NCI-H345 treated with DMSO at 0.1 percent for 48 hours (cell line): ENCODE measurements around the gene STRIP1.

Experiments used
- DNase-seq: peaks from one replicate; lab custom pipeline; 2025; ENCODE audit not compliant: unreplicated experiment; lab: John Stamatoyannopoulos, UW

The STRIP1 gene

GRCh38 chr1:110050602-110051261 lies 16.3 kb downstream of the STRIP1 start:
- DNase-seq = no peak

GRCh38 chr1:110051262-110051648 lies 16.8 kb downstream of the STRIP1 start:
- DNase-seq = no peak

- DNase-seq = no peak
Observed at GRCh38 chr1:110053552-110054428, 19.4 kb downstream of the STRIP1 start.

GRCh38 chr1:110055493-110056284 lies 21.3 kb downstream of the STRIP1 start:
- DNase-seq = no peak

- no peak for DNase-seq
Observed at GRCh38 chr1:110056285-110056683, 21.9 kb downstream of the STRIP1 start.

GRCh38 chr1:110056776-110057175 lies 22.4 kb downstream of the STRIP1 start:
- no peak for DNase-seq

- DNase-seq = no peak
Observed at GRCh38 chr1:110057963-110058518, 23.6 kb downstream of the STRIP1 start.

- DNase-seq = no peak
Observed at GRCh38 chr1:110058591-110058990, 24.2 kb downstream of the STRIP1 start.

GRCh38 chr1:110059133-110059863 lies 24.9 kb downstream of the STRIP1 start:
- no peak for DNase-seq

GRCh38 chr1:110060034-110060661 lies 25.7 kb downstream of the STRIP1 start:
- DNase-seq = no peak

GRCh38 chr1:110060662-110061060 lies 26.2 kb downstream of the STRIP1 start:
- no peak for DNase-seq

GRCh38 chr1:110061341-110061740 lies 26.9 kb downstream of the STRIP1 start:
- no peak for DNase-seq

GRCh38 chr1:110062612-110063011 lies 28.2 kb downstream of the STRIP1 start:
- DNase-seq = no peak

- no peak for DNase-seq
Observed at GRCh38 chr1:110063781-110064180, 29.4 kb downstream of the STRIP1 start.

- no peak for DNase-seq
Observed at GRCh38 chr1:110064576-110065337, 30.3 kb downstream of the STRIP1 start.

GRCh38 chr1:110065841-110066240 lies 31.4 kb downstream of the STRIP1 start:
- no peak for DNase-seq

GRCh38 chr1:110067479-110067892 lies 33.1 kb downstream of the STRIP1 start:
- DNase-seq = no peak

- no peak for DNase-seq
Observed at GRCh38 chr1:110067893-110068645, 33.6 kb downstream of the STRIP1 start.
